Measurements from ENCODE around the gene ZC3H18.

- TF ChIP-seq POLR2A (IDR thresholded peaks at IDR 0.05): no peak
- TF ChIP-seq CTCF (IDR thresholded peaks at IDR 0.05): no peak
These were observed 19.9 kb upstream of the ZC3H18 start for GRCh38 chr16:88550246-88550661.
